ENCODE data around the gene F2R.

The F2R gene

DNA sequence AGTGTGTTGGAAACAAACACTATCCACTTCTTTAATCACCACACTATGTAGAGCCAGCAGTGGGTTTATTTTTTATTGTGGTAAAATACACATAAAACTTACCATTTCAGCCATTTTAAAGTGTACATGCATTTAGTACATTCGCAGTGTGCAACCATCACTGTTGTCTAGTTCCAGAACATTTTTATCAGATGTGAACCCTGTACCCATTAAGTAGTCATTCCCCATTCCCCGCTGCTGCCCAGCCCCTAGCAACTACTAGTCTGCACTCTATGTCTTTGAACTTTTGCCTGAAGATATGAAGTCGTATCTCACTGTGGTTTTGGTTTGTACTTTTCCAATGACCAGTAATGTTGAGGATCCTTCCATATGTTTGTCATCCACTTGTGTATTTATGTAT is 30.2 kb upstream of the F2R start:
- no peaks in the 10 kb centered on the region for H3K27me3 Mint-ChIP-seq
- H3K4me1 Mint-ChIP-seq, result no peaks in the 10 kb centered on the region
- H3K4me3 Mint-ChIP-seq, result no peak overlapping the region
- H3K27ac Mint-ChIP-seq, result no peak overlapping the region
- H3K9me3 Mint-ChIP-seq, result no peaks in the 10 kb centered on the region
- H3K36me3 Mint-ChIP-seq, result peaks cover 28% of the 10 kb centered on the region

DNA sequence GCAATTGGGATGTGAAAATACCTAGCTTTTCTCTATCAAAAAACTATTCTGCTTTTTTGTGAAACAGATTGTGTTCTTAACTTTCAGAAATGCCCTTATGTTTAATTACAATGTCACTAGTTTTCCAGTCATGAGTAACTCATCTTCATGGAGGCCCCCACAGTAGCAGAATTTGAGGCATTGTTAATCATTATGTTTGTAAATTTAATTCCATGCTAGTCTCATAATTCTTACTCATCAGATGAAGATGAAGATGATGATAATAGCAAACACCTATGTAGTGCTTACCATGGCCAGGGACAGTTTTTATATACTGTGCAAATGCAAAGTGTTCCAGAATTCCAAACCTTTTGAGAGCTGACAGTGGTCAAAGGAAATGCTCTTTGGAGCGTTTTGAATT is 27.7 kb upstream of the F2R start:
- Mint-ChIP-seq H3K4me3 (no peak overlapping the region), H3K27me3 (no peaks in the 10 kb centered on the region), H3K36me3 (peaks cover 27% of the 10 kb centered on the region), H3K4me1 (no peaks in the 10 kb centered on the region), H3K9me3 (no peaks in the 10 kb centered on the region), H3K27ac (no peak overlapping the region)

DNA sequence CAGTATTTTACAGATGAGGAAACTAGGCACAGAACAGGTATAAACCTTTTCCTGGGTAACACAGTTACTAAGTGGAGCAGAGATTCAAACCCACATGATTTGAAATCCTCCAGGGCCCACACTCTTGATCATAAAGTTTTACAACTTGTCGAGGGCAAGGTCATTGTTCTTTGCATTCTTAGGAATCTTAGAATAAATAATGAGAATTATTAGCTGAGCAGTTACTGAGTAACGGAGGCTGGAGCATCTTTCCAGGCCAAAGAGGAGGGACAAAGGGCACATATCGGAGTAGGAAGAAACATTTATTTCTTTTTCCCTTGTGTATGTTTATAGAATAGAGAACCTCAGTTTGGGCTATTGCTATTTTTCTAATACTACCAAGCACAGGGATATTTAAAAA is 27.1 kb upstream of the F2R start:
- Mint-ChIP-seq H3K36me3 (peaks cover 25% of the 10 kb centered on the region), H3K4me1 (no peaks in the 10 kb centered on the region), H3K27me3 (no peaks in the 10 kb centered on the region), H3K9me3 (no peaks in the 10 kb centered on the region), H3K27ac (no peak overlapping the region), H3K4me3 (no peak overlapping the region)

DNA sequence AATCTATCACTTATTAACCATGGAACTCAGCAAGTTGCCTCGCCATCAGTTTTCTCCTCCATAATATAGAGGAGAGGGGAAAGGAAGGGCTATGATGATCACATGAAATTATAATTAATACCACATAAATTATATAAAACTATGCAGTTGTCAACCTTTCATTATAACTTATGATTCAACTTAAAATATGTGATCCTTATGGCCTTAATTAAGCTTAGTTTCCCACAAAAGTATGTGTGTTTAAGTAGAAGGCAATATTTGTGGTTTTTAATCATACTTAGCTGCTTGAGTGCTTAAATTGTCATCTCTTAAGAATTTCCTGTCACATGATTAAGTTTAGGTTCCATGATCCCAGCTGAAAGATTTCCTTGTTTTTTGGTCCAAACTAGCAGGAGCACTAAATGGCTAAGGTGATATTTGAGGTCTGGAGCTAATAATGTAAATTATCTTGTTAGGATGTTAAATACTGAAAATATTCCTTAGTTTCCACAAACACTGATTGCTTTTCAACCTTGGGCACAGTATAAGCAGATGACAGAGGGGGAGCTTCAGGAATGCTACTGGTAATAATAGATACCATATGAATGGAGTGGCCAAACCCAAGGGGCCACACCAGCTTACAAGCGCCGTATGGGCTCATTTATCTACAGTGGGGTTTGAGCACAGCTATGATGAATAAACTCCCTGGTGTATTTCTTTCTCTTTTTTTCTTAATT is 26.4 kb upstream of the F2R start:
- Mint-ChIP-seq H3K27ac (no peak overlapping the region), H3K4me1 (no peaks in the 10 kb centered on the region), H3K4me3 (no peak overlapping the region), H3K36me3 (peaks cover 24% of the 10 kb centered on the region), H3K27me3 (no peaks in the 10 kb centered on the region), H3K9me3 (no peaks in the 10 kb centered on the region)

DNA sequence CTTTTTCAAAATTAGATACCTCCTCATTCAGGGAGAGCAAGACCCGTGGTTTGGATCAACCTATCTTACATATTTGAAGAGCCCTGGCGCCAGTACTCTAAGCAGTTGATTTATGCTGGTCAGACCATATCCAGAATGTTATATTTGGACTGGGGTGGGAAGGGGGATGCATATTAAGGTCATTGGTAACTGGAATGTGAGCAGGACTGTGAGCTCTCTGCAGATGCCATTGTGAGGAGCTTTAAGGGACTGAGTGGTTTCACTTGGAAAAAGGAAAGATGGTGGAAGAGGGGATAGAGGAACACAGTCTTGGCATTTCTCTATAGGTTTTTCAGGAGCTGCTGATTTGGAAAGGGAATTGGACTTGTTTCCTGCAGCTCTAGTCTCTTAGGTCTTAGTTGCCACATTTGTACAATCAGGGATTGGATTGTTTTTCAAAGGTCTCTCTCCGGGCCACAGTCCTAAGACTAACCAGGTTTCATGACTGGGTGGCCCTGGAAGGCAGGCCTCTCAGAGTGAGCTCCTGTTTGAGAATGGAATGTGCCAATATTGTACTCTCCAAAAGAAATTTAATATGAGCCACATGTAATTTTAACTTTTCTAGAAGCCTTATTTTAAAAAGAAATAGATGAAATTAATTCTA is 25.8 kb upstream of the F2R start:
- H3K36me3 Mint-ChIP-seq, result peaks cover 23% of the 10 kb centered on the region
- H3K27ac Mint-ChIP-seq, result no peak overlapping the region
- H3K27me3 Mint-ChIP-seq, result no peaks in the 10 kb centered on the region
- H3K9me3 Mint-ChIP-seq, result no peaks in the 10 kb centered on the region
- no peak overlapping the region for H3K4me3 Mint-ChIP-seq
- H3K4me1 Mint-ChIP-seq, result no peaks in the 10 kb centered on the region

DNA sequence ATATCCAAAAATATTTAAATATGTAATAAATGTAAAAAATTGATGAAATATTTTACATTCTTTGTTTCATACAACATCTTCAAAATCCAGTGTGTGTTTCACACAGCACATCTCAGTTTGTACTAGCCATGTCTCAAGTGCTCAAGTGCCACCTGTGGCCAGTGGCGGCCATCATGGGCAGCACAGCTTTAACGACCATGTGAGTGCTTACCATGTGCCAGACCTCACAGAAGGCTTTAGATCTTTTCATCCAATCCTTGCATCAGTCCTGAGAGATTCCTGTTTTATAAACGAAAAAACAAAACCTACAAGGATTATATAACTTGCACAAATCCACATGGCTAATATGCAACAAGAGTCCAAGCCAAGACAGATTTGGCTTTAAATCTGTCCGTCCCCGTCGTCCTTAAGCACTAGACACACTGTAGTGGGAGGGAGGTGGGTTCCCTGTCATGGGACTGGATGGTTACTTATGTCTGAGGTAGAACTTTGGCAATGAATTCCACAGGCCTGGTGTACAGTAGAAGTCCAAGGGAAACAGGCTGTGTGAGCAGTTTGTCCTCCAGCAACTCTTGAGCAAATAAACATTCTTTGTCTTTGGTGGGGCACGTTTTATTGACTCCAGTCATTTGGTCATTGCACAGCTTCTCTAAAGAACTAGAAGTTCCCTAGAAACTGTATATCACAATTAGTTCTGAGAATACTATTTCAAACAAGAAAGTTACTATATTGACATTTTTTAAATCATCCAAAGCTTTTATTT is 25.0 kb upstream of the F2R start:
- no peaks in the 10 kb centered on the region for H3K27me3 Mint-ChIP-seq
- no peaks in the 10 kb centered on the region for H3K4me1 Mint-ChIP-seq
- no peak overlapping the region for H3K27ac Mint-ChIP-seq
- H3K9me3 Mint-ChIP-seq, result no peaks in the 10 kb centered on the region
- H3K4me3 Mint-ChIP-seq, result no peak overlapping the region
- H3K36me3 Mint-ChIP-seq, result peaks cover 23% of the 10 kb centered on the region

DNA sequence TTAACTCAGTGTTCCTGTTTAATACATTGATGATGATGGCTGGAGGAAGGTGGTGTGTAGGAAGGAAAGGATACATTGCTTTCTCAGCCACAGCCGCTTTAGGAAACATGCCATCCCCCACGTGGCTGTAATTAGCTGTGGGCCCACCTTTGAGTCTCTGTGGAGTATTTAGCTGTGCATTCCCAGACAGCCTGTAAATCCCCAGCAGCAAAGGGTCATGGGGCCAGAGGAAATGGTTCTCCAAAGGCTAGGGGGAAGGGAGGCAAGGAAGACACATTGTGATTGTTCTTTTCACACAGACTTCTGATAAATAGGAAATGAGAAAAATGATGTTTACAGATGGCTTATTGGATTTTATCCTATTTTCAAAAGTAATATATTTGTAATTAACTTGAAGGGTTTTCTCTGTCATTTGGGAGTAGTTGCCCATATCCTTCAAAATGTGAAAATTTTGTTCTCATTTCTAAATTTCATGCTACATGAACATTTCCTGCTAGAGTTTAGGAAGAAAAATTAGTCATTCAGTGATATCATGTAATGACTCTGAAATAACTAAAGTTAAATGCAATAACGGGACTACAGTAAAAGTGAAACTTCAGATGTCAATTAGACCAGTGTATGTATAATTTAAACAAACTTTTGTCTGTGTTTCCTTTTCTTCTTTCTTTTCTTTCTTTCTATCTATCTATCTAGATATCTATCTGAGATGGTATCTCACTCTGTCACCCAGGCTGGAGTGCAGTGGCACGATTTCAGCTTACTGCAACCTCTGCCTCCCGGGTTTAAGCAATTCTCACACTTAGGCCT is 24.3 kb upstream of the F2R start:
- Mint-ChIP-seq H3K4me1 (no peaks in the 10 kb centered on the region), H3K36me3 (peaks cover 22% of the 10 kb centered on the region), H3K27me3 (no peaks in the 10 kb centered on the region), H3K4me3 (no peak overlapping the region), H3K27ac (no peak overlapping the region), H3K9me3 (no peaks in the 10 kb centered on the region)

DNA sequence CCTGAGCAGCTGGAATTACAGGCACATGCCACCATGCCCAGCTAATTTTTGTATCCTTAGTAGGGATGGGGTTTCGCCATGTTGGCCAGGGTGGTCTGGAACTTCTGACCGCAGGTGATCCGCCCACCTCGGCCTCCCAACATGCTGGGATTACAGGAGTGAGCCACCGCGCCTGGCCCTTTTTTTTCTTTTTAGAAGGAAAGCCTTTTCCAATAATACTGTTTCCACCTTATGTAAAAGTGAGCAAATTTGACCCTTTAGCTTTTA is 23.7 kb upstream of the F2R start:
- no peaks in the 10 kb centered on the region for H3K4me1 Mint-ChIP-seq
- H3K4me3 Mint-ChIP-seq, result no peak overlapping the region
- peaks cover 21% of the 10 kb centered on the region for H3K36me3 Mint-ChIP-seq
- no peaks in the 10 kb centered on the region for H3K27me3 Mint-ChIP-seq
- no peak overlapping the region for H3K27ac Mint-ChIP-seq
- no peaks in the 10 kb centered on the region for H3K9me3 Mint-ChIP-seq

DNA sequence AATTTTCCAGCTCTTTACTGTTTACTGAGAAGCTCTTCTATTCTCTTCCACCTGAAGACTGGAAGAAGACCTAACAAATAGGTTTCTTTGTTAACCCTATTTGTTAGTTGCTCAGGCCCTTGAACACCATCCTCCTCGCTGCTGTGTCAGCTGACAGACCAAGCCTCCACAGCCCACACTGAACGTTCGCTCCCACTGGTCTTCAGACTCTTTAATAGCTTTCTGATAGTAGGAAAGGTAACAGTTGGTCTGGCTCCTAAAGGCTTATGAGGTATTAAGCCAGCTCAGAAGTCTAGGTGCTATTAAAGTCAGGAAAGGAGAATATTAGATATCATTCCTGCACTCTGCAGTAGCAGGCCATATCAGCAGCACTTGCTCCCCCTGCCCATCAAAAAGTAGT is 23.3 kb upstream of the F2R start:
- Mint-ChIP-seq H3K36me3 (peaks cover 23% of the 10 kb centered on the region), H3K9me3 (no peaks in the 10 kb centered on the region), H3K27ac (no peak overlapping the region), H3K27me3 (no peaks in the 10 kb centered on the region), H3K4me3 (no peak overlapping the region), H3K4me1 (no peaks in the 10 kb centered on the region)

DNA sequence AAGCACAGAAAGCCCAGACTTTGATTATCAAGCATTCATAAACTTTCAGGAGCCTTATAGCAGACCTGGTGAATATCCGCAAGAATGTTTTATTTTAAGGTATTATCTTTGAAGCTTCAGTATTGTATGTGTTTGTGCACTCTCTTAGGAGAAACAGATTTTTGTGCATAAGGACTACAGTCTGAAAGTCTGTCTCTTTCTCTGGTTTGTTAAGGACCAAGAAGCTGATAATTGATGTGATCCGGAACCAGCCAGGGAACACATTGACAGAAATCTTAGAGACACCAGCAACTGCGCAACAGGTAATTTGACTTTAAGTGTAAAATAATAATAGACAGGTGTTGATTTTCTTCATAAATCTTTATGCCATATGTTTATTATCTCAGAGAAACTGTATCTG is 22.8 kb upstream of the F2R start:
- H3K27ac Mint-ChIP-seq, result no peak overlapping the region
- H3K4me3 Mint-ChIP-seq, result no peak overlapping the region
- H3K9me3 Mint-ChIP-seq, result no peaks in the 10 kb centered on the region
- H3K36me3 Mint-ChIP-seq, result peaks cover 25% of the 10 kb centered on the region
- H3K4me1 Mint-ChIP-seq, result no peaks in the 10 kb centered on the region
- no peaks in the 10 kb centered on the region for H3K27me3 Mint-ChIP-seq

DNA sequence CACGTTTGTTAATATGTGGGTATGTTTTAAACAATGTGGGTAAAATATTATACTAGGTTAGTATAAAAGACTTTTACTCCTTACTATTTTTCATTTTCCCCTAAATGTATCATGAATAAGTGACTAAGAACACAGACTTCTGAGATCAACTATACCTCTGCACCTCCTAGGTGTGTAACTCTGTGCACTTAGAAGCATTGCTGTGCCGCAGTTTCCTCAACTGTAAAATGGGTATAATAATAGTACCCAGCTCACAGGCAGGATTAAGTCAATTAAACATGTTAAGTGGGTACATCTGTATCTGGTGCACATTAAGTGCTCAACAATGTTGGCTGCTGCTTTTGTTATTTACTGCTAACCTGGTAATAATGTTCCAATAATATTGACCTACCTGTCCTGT is 21.6 kb upstream of the F2R start:
- Mint-ChIP-seq H3K4me1 (no peaks in the 10 kb centered on the region), H3K27ac (no peak overlapping the region), H3K4me3 (no peak overlapping the region), H3K27me3 (no peaks in the 10 kb centered on the region), H3K36me3 (peaks cover 27% of the 10 kb centered on the region), H3K9me3 (no peaks in the 10 kb centered on the region)

DNA sequence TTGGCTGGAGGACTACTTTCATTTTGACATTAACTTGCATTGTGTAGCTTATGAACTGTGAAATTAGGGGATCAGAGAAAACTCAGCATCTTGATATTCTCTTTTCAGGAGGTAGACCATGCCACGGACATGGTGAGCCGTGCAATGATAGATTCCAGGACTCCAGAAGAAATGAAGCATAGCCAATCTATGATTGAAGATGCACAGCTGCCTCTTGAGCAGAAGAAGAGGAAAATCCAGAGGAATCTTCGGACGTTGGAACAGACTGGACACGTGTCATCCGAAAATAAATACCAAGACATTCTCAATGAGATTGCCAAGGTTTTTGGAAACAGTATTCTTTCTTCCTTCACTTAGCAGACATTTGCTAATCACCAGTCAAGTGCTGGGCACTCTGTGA is 20.6 kb upstream of the F2R start:
- Mint-ChIP-seq H3K36me3 (peaks cover 25% of the 10 kb centered on the region), H3K27me3 (no peaks in the 10 kb centered on the region), H3K27ac (no peak overlapping the region), H3K4me3 (no peak overlapping the region), H3K9me3 (no peaks in the 10 kb centered on the region), H3K4me1 (no peaks in the 10 kb centered on the region)

DNA sequence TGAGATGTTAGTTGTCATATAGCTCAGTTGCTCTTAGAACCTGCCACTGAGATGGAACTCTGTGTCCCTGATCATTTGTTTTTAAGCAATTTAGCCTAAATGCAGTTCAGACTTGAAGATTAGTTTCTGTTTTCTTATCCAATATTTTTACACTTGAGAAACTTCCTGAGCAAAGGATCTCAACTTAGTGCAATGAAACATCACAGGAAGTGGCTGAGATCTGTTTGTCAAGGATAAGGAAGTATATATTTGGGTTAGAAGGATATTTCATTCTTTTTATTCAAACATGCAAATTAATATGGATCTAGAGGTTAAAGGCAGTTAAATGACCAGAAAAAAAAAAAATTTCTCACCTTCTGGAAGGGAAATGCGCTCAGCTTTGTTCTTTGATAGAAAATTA is 19.7 kb upstream of the F2R start:
- Mint-ChIP-seq H3K9me3 (no peaks in the 10 kb centered on the region), H3K27me3 (no peaks in the 10 kb centered on the region), H3K27ac (no peak overlapping the region), H3K4me1 (no peaks in the 10 kb centered on the region), H3K36me3 (peaks cover 30% of the 10 kb centered on the region), H3K4me3 (no peak overlapping the region)

DNA sequence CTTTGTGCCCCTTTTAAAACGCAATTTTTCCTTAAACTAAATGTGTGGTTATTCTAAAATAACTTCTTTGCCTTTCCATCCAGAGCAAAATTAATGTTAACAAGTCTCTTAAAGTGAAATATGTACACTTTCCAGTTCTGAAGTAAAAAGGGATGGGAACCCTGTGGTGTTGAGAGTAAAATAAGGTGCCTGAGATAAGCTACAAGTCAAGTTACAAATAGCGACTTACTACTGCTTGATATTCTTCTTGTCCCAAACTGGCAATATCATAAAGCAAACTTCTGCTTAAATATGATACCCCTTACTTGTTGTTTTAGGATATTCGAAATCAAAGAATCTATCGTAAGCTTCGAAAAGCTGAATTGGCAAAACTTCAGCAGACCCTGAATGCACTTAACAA is 18.3 kb upstream of the F2R start:
- H3K9me3 Mint-ChIP-seq, result no peaks in the 10 kb centered on the region
- H3K27me3 Mint-ChIP-seq, result no peaks in the 10 kb centered on the region
- peaks cover 33% of the 10 kb centered on the region for H3K36me3 Mint-ChIP-seq

DNA sequence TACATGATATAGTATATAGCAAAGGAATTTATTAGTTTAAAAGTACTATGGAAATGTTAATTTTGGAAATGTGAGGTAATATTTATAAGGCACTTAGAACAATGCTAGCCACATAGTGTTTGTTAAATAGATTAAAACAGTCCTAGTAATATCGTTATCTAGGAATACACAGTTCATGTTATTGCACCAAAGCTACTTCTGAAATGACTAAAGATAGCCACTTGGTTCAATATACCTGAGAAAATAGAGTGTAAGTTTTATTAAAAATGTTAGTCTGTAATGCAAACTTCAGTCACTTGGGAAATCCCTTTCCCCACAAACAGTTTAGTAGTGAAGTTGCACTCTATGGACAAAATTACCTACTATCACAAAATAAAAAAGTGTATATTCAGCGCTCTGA is 15.4 kb upstream of the F2R start:
- Mint-ChIP-seq H3K9me3 (no peaks in the 10 kb centered on the region), H3K27me3 (no peaks in the 10 kb centered on the region), H3K4me1 (no peaks in the 10 kb centered on the region), H3K27ac (peak overlapping the region; percentile 24), H3K36me3 (peaks cover 25% of the 10 kb centered on the region), H3K4me3 (no peak overlapping the region)

More for the DNA sequence above, 18.3 kb upstream of the F2R start:
- Mint-ChIP-seq H3K4me1 (no peaks in the 10 kb centered on the region), H3K27ac (no peak overlapping the region), H3K4me3 (no peak overlapping the region)

DNA sequence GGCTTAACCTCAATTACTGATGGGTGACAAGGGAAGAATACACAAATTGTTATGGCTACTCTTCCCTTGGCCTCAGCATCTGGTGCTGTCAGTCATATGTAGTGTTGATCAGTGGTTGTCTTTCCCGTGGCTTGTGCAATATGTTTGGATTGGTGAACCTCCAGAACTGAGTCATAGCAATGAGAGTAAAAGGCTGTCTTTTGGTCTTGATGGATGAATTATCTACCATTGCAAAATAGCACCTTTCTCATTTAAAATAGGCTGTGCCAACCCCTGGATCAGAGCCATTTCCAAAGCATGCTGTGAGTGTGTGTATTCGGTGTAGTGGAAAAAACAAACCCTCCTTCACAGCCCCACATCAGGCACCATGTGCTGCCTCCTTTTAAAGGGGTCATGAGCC is 14.6 kb upstream of the F2R start:
- no peaks in the 10 kb centered on the region for H3K4me1 Mint-ChIP-seq
- H3K27ac Mint-ChIP-seq, result no peak overlapping the region
- H3K27me3 Mint-ChIP-seq, result no peaks in the 10 kb centered on the region
- peaks cover 25% of the 10 kb centered on the region for H3K36me3 Mint-ChIP-seq
- no peak overlapping the region for H3K4me3 Mint-ChIP-seq
- H3K9me3 Mint-ChIP-seq, result no peaks in the 10 kb centered on the region
